GM21737 (cell line): ENCODE data around the gene SP2.

ENCODE experiments used
- ATAC-seq: cut with Tn5 transposase; IDR thresholded peaks from one replicate; pipeline ENCODE4 v1.9.1; 2021; ENCODE audit warnings: mild to moderate bottlenecking, moderate library complexity; ENCODE audit not compliant: unreplicated experiment

Gene SP2

DNA sequence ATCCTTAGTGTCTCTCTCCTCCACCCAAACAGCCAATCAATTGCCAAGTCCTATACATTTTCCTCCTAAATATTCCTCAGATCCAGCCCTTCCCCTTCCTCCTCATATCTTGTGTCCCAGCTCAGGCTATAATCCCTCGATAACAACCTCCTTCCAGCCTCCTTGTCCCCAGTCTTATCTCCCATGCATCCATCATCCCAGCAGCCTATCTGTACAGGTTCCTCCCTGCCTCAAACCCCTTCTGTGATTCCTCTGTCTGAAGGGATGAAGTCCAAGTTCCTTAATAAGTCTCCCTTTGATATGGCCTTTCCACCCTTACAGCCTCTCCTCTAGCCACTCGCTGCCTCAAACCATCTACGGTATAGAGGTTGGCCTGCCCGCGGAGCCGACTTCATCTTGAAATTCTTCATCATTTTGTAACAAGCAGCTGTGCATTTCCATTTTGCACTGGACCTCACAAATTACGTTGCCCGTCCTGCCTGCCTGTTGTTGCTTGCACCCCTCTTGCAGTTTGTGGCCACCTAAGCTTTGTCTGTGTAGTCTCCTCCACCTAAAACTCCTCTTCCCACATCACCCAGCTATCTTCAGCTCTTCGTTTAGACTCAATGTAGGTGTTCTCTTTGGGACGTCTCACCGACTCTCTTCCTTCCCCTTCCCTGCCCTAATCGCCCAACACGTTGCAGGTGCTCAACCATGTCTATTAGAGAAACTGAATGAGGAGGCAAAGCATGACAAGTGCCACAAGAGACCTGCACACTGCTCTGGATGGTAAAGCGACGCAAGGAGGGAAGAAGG is 74.1 kb downstream of the SP2 start:
- ATAC-seq = no peak

GRCh38 chr17:47970725-47971499 is 74.9 kb downstream of the SP2 start, which contains the start of gene CDK5RAP3:
TSS of gene CDK5RAP3 (plus strand) at chr17:47971113. CDS start at chr17:47971147, 34 bp downstream.
- ATAC-seq = peak; percentile 93

DNA sequence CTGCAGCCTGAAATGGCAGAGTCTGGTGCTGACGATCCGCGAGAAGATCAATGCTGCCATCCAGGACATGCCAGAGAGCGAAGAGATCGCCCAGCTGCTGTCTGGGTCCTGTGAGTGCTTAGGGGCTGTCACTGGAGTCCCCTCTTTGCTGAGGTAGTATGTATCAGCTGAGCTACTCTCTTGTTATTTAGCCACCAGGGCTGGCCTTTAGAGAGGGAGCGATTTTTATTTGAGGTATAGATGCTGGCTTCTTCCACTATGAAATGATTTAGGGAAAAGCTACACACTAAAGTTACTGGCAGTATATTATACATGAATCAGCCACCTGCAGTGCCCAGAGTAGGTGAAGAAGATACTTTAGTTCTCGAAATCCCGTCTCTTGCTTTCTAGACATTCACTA is 77.5 kb downstream of the SP2 start:
- ATAC-seq = no peak

- no peak for ATAC-seq
Observed at GRCh38 chr17:47975189-47975822, 79.3 kb downstream of the SP2 start.

- ATAC-seq = no peak
Observed at GRCh38 chr17:47975823-47976205, 79.8 kb downstream of the SP2 start.

DNA sequence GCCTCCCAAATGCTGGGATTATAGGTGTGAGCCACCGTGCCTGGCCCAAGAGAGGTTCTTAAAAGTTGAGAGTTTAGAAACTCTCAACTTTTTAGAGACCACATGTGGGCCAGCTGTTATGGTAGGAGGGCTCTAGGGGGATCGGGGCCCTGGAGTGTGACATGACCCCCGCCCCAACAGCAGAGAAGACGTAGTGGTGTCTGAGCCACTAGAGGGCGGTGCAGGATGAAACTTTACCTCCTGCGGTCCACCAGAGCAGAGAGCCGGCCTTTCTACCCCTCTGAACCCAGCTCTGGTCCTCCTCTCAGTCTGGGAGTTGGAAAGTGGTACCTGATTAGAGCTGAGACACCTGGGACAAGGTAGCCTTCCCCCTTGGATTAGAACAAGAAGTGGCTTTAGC is 82.3 kb downstream of the SP2 start:
- no peak for ATAC-seq
